HFF-Myc (cell line): ENCODE measurements around the gene ACTN3.
A peak's percentile ranks its signal among the peaks of the same experiment; 100 is the strongest.
"Not testable (repeated sequence)": the region's sequence is repeated elsewhere in the genome, so short reads cannot be mapped to it uniquely, and the experiment has no call there.

ENCODE experiments used
- DNase-seq: peaks from one replicate; pipeline ENCODE4 v3.0.0-alpha.2; 2011; ENCODE audit warnings: low read depth; ENCODE audit errors: extremely low read depth
- H3K4me3 ChIP-seq: replicated peaks from 2 replicates; pipeline ENCODE4 v1.5.1; 2011; ENCODE audit warnings: low read depth, mild to moderate bottlenecking, control low read depth, low read length
- CTCF ChIP-seq: IDR thresholded peaks from 2 replicates; pipeline ENCODE4 v1.5.1; 2012; ENCODE audit warnings: mild to moderate bottlenecking, low read depth, low read length, control low read depth; ENCODE audit errors: missing control alignments

Gene ACTN3

GRCh38 chr11:66569076-66569475 is 22.4 kb downstream of the ACTN3 start:
- TF ChIP-seq CTCF = no peak
- DNase-seq = no peak
- no peak overlapping the region for H3K4me3 ChIP-seq

- no peak overlapping the region for H3K4me3 ChIP-seq
- no peak for DNase-seq
Measured at GRCh38 chr11:66570079-66570849, 23.6 kb downstream of the ACTN3 start.

GRCh38 chr11:66570850-66571180 is 24.1 kb downstream of the ACTN3 start:
- no peak overlapping the region for H3K4me3 ChIP-seq
- DNase-seq = no peak
- no peak for TF ChIP-seq CTCF

More at GRCh38 chr11:66570079-66570849, 23.6 kb downstream of the ACTN3 start:
- TF ChIP-seq CTCF = no peak

DNA sequence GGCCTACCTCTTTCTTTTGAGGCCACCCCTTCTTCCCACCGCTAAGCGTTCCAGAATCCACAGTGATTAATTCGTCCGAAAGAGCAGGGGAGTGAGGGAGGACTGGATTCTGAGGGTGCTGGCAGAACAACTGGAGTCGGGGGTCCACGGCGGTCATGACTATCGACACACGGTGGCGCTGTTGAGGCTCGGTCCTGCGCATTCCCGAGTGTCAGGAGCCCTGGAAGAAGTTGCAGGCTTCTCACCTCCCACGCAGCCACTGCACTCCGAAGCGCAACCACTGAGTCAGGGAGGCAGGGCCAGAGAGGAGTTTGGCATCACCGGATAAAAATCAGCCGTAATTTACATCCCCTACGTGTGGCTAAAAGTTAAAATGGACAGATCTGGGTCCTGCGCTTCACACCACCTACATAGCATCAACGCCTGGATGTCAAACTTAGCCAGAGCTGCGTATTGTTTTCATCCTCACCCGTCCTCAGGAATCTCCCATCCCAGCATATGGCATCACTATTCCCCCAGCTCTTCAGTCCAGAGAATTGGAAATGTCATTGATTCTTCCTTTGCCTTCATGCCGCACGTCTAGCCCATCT is 32.4 kb downstream of the ACTN3 start:
- DNase-seq = no peak
- peak; percentile 86 for TF ChIP-seq CTCF
- H3K4me3 ChIP-seq = no peak overlapping the region

GRCh38 chr11:66580803-66581202 is 34.1 kb downstream of the ACTN3 start:
- DNase-seq = no peak
- H3K4me3 ChIP-seq = no peak overlapping the region
- TF ChIP-seq CTCF = no peak

DNA sequence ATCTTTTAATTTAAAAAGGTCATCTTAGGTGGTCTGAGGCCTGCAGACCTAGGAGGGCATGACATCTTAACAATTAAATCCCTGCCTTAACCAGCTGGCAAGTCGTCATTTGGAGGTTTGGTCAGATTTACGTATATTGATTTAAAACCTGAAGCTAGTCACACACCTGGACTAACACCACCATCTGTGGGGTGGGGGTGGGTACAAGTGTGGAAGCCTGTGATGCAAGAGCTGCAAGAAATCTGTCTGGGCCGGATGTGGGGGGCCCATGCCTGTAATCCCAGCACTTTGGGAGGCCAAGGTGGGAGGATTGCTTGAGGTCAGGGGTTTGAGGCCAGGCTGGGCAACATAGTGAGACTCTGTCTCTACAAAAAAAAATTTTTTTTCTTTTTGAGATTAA is 34.6 kb downstream of the ACTN3 start:
- TF ChIP-seq CTCF = no peak
- H3K4me3 ChIP-seq = no peak overlapping the region
- DNase-seq = no peak

- not testable (repeated sequence) for DNase-seq, H3K4me3 ChIP-seq
Measured at GRCh38 chr11:66582565-66583147, 36.0 kb downstream of the ACTN3 start.

- DNase-seq, H3K4me3 ChIP-seq: not testable (repeated sequence)
Measured at GRCh38 chr11:66585447-66585846, 38.7 kb downstream of the ACTN3 start.
